ENCODE measurements around the gene FEM1C.

The FEM1C gene

DNA sequence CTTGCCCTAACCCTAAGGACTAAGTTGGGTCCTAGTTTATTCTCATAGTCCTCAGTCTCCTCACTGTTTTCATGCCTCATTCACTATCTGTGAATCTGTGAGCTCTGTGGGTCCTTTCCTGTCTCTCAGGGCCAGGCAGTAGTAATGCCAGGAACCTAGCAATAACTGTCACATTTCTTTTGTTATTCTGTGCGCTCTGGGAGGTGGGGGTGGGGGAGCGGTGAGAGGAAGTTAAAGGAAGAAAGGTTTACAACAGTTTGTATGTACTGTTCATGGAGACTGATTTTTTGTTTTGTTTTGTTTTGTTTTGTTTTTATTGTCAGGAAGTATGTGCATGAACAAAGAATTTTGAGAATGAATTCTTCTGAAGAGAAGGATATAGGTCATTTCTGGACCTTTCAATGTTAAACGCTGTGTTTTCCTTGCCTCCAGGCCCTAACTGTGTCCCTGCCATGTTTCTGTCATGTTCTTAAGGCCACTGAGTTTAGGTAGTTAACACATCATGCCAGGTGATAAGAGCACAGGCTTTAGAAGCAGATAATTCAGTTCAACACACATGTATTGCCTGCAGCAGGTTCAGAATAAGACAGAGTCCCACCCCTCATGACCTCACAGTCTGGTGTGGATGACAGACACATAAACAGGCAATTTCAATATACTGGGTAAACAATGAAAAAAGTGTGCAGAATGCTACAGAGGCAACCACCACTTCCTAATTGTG lies 13.3 kb upstream of the FEM1C start:
- DNase-seq: no peak

DNA sequence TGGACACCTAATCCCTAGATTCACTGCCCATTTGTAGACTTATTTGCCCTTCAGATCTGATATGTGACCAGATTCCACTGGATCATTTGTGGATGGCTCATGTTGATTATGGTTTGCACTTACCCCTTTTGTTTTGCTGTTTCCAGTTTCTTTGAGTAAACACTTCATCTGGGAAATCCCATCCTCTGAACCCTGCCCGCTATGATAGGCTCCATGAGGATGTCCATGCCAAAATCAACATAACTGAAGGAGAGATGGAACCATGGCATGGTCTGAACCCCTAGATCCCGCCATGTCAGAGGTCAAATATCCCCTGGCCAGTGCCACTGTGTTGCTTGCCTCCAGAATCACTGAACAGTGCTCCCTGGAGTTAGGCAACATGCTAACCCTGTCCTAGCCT lies 11.7 kb upstream of the FEM1C start:
- no peak for DNase-seq

DNA sequence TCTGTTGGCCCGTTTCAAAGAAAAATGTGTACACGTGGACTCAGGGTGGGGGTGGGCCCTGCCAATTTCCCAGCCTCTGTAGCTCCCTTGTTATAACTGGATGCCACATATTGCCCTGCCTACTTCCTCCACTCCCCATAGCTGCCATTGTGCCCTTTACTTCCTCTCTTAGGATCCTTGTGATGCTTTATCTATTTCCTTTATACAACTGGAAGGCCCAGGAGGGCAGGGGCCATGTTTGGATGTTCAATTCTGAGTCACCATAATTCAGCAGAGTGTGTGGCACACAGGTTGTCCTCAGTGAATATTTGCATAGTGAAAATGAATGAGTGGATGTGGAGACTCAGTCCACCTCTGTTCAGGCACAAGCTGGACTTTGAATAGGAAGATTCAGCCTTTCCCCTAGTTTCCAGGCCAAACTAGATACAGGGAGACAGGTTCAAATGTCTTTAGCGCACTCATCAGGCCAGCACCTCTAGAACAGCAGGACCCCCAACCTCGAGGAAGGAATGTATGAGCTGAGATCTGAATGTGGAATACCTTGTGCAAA lies 10.6 kb upstream of the FEM1C start:
- DNase-seq: no peak

DNA sequence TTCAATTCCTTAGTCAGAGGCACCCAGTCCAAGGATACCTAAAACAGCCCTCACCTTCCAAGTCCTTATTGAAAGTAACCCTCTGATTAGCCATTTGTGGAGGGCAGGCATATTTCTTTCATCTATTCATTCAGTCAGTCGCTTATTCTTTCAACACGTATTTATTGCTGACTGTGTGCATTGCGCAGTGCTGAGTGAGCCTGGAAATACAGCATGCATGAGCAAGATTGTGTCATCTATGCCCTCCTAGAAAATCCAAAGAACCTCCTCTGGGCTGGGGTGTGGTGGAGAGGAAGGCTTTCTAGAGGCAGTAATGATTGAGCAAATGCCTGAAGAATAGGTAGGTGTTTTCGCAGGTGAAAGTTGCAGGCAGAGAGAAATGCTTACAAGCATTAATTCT lies 8.5 kb upstream of the FEM1C start:
- no peak for DNase-seq

DNA sequence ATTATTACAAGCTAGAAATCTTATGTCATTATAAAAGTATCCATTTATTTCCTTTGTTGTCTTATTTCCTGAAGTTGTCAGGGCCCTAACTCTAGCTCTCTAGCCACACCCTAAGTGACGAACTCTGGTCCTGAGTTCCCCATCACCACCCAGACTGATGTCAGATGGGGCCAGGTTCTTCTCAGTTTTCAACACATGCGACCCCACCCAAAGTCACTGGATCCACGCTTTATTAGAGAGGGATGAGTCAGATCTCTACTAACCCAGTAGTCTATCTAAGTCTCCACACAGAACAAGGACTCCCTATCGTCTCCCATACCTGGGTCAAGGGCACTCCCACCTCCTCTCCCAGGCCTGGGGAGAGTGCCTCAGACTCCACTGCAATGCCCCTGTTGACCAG lies 6.8 kb upstream of the FEM1C start:
- DNase-seq: no peak

DNA sequence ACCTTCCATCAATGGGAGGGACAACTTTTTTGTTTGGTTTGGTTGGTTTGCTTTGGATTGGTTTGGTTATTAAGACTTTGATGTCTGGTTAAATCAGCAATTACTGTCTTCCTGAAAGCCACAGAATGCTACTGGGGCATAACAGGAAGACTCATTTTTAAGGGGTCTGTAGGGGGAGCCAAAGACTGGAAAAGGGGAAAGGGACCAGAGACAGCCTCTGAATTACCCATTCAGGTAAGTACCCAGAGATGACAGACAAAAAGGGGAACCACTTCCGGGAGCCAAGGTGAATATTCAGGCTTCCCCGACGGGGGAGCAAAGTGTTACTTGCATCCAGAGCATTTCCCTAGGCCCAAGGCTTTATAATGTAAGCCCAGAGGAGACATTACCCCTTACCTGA lies 4.6 kb upstream of the FEM1C start:
- no peak for DNase-seq

DNA sequence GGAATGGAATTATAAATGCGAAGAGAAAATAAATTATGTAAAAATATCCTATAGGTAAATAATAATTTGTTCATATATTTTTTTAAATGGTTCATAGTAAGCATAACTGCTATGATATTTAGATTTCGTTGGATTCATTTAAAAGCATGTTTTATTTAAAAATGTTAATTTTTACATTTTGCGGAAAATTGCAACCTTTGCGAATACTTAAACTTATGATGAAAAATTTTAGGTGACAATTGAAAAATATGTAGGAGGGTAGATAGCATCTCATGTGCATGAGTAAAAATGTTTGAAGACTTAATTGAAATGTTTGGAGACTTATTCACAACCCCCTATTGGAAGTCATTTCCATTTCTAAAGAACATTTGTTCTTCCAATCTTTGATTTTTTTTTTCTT lies 4.1 kb upstream of the FEM1C start:
- DNase-seq: no peak

DNA sequence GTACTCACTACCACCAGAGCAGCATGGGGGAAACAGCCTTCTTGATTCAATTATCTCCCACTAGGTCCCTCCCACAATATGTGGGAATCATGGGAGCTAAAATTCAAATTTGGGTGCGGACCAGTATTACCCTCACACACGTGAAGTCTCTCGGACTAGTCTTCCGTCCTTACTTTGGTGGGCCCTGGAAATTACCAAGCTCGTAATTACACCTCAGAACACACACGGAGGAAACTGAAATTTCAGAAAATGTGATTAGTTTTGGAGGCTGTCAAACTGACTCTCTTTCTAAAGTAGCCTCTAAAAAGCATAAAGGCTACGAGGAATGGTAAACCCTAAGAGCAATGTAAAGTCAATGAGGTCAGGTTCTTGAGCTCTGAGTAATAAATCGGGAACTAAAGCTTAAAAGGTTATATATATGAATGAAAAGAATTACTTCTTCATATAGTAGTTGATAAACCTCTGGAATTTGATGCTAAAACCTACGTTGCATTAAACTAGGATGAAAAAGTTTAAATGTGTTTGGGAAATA lies 842 bp upstream of the FEM1C start:
- no peak for DNase-seq

DNA sequence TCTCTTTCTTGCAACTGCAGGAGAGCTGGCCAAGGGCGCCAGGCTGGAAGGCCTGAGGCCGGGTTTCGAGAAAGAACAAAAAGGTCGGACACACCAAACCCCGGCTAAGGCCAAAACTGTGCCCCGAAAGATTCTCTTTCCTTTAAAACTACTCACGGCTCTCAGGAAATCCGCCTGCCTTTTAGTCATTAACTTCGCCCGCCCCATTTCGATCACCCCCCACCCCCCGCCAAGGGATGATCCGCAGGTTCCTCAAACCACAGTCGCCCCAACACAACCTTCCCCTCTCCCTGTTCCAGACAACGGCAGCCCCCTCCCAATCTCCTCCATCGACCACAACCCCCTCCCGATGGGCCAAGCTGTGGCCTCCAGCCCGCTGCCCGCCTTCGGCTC lies 536 bp downstream of the FEM1C start:
- no peak for DNase-seq

DNA sequence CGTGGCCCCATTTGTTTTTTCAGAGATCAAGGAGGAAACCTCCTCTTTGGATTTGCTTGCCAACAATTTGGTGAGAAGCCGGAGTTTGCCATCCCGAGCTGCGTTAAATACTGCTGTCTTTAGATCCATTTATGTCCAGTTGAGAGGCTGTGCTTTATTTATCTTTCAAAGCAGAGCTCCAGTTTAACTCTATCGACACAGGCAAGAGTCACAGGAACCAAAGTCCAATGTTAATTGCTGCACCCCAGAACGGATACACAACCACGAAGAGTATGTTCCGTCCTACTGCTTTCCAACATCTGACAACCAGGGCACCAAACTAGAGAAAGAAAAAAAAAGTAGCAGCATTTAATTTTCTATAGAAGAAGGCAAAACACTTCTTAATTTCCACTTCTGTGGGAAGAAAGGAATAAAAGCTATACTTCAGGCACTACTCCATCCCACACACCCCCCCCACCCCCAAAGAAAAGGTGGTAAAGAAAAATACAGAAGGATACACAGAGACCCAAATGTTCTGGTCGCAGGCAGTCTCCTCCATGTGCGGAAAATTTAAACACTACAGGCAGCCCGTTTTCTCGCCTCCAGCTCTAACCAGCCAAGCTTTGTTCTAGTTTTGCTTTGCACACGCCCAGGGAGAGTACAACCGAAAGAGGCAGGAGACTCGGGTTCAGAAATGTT lies 1.1 kb downstream of the FEM1C start:
- DNase-seq: no peak

DNA sequence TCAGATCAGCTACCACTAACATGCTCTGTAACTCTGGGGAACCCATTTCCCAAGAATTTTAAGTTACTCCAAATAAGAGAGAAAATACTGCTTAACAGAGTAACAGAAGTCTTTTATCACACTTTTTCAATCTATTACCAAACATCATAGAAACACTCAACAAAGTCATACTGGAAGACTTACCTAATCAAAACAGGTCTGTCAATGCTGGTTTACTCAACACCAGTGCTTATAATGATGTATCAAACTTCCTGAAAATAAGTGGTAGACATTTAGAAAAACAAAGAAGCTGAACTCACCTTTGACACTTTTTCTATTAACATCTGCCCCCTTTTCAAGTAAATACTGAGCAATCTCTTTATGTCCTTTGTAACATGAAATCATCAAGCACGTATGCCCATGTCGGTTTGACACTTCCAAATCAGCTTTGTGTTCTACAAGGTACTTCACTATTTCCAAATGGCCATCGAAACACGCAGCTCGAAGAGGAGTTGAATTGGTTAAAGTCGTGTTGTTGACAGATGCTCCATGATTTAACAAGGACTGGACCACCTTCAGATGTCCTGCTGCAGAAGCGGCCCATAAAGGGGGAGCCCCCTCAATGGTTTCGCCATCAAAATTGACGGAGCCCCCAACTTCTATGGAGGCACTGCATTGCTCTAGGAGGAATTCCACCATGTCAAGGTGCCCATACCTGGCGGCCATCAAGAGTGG lies 1.8 kb downstream of the FEM1C start:
- DNase-seq: no peak

DNA sequence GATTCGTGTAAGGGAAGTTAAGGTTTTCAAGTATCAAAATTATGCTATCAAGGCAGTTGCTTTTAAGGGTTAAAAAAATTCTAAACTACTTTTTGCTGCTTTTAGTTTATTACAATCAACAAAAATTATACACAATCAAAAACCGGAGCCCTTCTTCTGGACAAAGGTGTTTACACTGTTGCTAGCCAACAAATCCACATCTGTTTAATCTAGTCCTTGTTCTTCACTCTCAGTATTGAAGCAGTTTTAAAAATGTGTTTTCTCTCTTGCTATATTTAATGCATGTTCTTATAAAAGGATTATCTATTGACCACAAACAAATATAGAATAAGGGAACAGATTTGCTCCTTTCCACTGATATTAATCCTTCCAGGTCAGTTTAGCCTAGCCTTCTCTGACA lies 2.5 kb downstream of the FEM1C start:
- no peak for DNase-seq

DNA sequence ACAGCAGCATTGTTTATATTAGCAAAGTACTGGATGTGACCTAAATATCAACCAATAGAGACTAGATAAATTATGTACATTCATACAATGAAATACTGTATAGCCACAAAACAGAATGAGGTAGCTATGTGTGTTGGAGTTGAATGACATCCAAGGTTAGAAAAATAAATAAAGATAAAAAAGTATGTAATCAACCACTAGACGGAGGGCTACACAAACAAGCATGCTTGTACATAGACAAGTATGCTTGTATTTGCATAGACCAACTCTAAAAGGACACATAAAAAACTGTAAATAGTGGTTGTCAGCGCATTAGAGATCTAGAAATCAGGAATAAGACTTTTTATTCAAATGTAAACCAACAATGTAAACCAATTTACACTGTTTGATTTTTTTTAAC lies 3.0 kb downstream of the FEM1C start:
- no peak for DNase-seq

DNA sequence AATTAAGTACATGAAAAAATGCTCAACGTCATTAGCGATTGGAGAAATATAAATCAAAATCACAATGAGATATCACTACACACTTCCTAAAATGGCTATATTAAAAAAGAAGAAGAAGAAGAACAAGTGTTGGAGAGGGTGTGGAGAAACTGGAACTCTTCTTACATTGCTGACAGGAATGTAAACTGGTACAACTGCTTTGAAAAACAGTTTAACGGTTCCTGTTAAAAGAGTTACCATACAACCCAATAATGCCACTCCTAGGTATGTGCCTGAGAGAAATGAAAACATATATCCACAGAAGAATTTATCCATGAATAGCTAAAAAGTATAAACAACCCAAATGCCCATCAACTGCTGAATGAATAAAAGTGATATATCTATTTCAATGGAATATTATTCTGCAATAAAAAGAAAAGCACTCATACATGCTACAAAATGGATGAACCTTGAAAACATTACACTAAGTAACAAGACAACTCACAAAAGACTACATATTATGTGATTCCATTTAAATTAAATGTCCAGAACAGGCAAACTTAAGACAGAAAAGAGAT lies 9.0 kb downstream of the FEM1C start:
- DNase-seq: no peak

DNA sequence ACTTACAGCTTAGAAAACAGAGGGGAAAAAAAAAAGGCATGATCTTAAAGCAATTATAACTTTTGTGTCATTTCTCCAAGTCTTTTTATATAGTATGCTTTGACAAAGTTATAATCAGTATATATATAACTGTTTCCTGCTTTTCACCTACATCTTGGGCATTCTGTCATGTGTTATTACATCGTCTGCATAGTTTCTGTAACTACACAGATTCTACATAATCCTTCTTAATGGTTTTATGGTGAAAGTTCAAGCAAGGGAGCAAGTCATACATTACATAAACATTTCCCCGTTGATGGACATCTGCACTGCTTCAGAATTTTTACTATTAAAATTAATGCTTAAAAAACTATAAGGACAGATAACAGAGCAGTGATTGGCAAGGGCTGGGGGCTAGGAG lies 12.1 kb downstream of the FEM1C start:
- DNase-seq: no peak

DNA sequence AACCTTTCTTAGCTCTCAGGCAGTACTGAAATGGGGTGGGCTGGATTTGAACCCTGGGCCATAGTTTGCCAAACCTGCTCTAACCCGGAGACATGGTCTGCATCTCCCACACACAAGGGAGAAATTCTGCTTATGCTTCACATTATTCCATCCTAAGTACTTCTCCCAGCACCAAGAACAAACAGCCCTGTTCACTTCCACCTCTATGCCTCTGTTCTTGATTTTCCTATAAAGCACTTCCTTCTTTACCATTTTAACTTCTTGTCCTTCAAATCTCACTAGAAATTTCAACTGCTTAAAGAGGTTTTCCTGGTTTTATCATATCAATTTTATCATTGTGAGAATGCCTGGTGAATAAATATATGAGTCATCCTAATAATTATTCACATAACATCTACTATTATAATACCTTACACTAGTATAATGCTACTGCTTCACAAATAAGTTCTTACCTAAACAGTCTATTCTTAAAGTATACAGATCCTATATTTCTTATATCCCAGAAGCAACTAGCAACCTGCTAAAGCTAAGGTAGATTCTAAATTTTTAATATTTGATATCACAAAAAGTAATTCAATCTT lies 12.7 kb downstream of the FEM1C start:
- no peak for DNase-seq

DNA sequence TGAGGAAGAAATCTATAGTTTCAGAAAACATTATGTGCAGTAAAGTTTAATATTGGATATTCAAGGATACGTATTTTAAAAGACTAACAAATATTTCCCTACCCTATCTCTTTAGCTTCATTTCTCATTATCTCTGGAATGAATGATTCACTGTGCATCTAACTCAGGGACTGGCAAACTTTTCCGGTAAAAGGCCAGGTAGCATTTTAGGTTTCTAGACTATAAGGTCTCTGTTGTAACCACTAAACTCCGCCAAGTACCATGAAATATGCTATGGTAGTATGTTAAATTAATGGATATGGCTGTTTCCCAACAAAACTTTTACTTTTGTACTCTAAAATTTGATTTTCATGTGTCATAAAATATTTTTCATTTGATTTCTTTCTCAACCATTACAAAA lies 13.2 kb downstream of the FEM1C start:
- no peak for DNase-seq

DNA sequence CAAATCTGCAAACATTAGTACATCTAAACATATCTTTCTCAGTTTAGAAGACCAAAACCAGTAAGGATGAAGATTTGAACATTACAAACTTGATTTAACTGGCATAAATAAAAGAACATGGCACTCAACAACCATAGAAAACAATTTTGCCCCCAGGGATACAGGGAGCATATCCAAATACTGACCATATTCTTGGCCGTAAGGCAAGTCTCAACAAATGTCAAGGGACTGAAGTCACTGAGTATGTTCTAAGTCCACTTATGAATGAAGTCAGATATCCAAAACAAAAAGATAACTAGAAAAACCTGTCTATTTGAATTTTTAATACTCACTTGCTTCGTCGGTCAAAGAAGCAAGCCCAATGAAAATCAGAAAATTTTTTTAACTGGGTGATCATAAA lies 14.1 kb downstream of the FEM1C start:
- no peak for DNase-seq

DNA sequence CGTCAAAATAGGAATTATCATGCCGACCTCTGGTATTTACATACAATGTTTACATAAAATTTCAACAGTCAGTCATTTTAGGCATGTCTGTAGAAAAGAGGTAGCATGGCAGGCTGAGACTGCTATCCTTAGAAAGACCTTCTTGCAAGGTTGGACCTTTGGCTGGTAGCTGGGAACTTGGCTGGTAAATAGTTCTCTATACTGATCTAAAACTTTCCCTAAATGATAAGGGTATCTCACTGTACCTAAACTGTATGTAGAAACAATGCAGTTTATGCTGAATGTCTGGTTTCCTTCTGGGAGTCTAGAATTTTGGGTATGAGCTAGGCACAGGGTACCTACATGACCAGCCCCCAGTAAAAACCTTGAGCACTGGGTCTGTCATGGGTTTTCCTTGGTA lies 18.0 kb downstream of the FEM1C start:
- DNase-seq: no peak

DNA sequence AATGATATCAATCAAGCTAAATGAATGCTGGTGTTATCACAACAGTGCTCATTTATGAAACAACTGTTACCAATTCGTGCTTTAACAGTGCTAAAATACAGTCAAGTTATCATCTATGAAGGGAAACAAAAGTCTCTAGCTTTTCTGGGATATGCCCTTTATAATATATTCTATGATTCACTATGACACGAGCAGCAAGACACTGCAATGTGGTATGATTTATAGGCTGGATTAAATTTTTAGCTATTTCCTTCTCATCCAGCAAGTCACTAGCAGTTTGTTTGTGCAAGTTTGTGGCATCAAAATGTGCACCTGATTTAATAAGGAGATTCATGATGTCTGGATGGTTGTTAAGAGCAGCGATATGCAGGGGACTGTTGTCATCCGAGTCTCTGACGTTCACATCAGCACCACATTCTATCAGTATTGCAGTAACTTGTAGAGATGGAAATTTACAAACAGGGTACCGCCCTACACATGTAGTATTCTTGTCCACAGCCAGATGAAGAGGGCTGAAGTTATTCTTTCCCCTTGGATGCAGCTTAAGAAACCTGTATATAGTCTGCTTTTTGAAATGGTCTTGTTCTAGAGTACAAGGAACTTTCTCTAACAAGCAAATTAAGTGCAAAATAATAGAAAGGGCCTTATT lies 20.3 kb downstream of the FEM1C start:
- no peak for DNase-seq

DNA sequence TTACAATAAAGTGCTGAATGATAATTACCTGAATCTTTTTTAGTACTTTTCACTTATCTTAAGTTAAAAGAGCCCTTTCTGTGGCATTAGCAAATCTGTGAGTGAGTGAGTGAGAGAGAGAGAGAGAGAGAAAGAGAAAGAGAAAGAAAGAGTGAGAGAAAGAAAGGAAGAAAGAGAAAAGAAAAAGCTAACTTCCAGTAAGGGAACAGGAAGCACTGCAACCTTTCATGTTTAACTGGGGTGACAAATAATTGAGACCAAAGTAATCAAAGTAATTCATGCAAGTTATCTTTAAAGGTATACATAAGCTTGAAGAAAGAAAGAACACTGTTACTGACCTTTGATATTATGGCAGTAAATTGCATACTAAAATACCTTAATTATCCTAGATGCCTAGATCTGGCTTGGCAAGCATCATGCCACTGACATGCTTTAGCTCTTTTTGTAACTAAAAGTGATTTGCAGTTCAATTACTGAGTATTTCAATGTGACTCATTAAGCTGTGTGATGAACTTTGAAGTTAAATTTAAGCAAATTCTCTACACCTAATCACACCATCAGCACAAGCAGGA lies 21.7 kb downstream of the FEM1C start:
- DNase-seq: no peak

DNA sequence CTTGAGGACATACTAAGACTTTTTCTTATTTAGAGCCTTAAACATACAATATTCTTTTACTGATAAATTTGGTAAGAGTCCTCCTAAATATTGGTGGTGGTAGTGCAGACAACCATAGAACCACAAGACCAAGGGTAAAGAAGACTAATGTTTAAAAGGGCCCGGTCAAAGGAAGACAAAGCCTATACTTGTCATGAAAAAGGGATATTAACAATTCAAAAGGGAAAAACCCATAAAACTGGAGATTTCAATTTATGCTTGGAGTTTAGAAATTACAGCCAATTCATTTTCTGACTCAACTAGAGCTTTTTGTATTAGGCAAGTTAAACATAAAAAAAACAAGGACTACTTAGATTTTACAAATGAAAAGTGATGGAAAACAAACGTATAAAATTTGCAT lies 24.4 kb downstream of the FEM1C start:
- DNase-seq: no peak
